ENCODE results near the gene GPHN.
A peak's percentile ranks its signal among the peaks of the same experiment; 100 is the strongest.
"Not testable (repeated sequence)": the region's sequence is repeated elsewhere in the genome, so short reads cannot be mapped to it uniquely, and the experiment has no call there.

Gene GPHN

GRCh38 chr14:66657780-66658179 is 149.8 kb downstream of the GPHN start:
- no peak for DNase-seq (ENCODE audit: low read depth in 2 of 2)

DNA sequence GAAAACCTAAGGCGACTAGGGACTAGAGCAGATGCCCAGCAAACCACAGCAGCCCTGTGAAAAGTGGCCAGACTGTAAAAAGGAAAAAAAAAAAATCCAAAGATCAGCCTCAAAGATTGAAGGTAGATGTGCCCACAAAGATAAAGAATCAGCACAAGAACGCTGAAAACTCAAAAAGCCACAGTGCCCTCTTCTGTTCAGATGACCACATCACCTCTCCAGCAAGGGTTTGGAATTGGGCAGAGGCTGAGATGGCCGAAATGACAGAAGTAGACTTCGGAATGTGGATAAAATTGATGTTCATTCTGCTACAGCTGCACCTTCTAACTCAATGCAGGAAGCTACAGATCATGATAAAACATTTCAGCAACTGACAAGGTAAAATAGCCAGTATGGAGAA is 154.4 kb downstream of the GPHN start:
- DNase-seq (ENCODE audit: low read depth in 2 of 2): no peak

- no peak for DNase-seq (ENCODE audit: low read depth in 2 of 2)
These were observed 169.8 kb downstream of the GPHN start for GRCh38 chr14:66677780-66678179.

- no peak for DNase-seq (ENCODE audit: low read depth in 2 of 2)
These were observed 172.3 kb downstream of the GPHN start for GRCh38 chr14:66680216-66680615.

- DNase-seq (ENCODE audit: low read depth in 2 of 2): no peak
These were observed 188.4 kb downstream of the GPHN start for GRCh38 chr14:66696326-66696725.

GRCh38 chr14:66698503-66698902 is 190.6 kb downstream of the GPHN start:
- DNase-seq (ENCODE audit: low read depth in 2 of 2): no peak

DNA sequence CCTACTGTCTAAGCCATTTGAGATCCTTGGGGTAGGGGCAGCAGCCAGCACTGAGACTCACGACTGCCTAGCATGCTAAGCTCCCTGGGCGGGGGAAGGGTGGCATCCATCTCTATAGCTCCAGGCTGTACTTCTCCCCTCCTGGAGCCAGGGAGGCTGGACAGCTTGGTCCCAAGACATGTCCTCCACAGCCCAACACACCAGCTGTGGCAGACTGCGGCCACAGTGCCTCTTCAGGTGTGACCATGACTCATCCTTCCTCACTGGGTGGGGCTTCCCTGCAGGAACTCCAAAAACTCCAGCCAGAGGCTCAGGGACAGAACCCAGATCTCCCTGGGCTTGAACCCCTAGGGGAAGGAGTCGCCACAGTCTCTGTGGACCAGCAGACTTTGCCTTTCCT is 193.9 kb downstream of the GPHN start:
- DNase-seq (ENCODE audit: low read depth in 2 of 2): no peak

- DNase-seq (ENCODE audit: low read depth in 2 of 2): no peak
These were observed 200.3 kb downstream of the GPHN start for GRCh38 chr14:66708267-66708666.

- no peak for DNase-seq (ENCODE audit: low read depth in 2 of 2)
These were observed 201.3 kb downstream of the GPHN start for GRCh38 chr14:66709291-66709690.

DNA sequence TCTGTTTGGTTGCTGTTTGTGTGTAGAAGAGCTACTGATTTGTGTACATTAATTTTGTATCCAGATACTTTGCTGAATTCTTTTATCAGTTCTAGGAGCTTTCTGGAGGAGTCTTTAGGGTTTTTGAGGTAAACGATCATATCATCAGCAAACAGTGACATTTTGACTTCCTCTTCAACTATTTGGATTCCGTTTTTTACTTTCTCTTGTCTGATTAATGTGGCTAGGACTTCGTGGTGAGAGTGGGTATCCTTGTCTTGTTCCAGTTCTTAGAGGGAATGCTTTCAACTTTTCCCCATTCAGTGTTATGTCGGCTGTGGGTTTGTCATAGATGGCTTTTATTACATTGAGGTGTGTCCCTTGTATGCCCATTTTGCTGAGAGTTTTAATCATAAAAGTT is 206.3 kb downstream of the GPHN start:
- DNase-seq (ENCODE audit: low read depth in 2 of 2): not testable (repeated sequence)

GRCh38 chr14:66715313-66715712 is 207.4 kb downstream of the GPHN start:
- not testable (repeated sequence) for DNase-seq (ENCODE audit: low read depth in 2 of 2)

GRCh38 chr14:66716227-66716626 is 208.3 kb downstream of the GPHN start:
- no peak for DNase-seq (ENCODE audit: low read depth in 2 of 2)

DNA sequence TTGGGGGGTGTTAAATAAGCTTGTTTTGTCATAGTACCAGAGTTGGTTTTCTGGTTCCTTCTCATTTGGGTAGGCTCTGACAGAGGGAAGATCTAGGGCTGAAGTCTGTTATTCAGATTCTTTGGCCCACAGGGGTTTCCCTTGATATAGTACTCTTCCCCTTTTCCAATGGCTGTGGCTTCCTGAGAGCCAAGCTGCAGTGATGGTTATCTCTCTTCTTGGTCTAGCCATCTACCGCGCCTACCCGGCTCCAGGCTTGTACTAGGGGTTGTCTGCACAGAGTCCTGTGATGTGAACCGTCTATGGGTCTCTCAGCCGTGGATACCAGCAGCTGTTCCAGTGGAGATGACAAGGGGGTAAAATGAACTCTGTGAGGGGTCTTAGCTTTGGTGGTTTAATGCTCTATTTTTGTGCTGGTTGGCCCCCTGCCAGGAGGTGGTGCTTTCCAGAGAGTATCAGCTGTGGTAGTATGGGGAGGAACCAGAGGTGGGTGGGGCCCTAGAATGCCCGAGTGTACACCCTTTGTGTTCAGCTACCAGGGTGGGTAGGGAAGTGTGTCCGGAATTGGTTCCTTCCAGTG is 209.7 kb downstream of the GPHN start:
- DNase-seq (ENCODE audit: low read depth in 2 of 2): no peak

DNA sequence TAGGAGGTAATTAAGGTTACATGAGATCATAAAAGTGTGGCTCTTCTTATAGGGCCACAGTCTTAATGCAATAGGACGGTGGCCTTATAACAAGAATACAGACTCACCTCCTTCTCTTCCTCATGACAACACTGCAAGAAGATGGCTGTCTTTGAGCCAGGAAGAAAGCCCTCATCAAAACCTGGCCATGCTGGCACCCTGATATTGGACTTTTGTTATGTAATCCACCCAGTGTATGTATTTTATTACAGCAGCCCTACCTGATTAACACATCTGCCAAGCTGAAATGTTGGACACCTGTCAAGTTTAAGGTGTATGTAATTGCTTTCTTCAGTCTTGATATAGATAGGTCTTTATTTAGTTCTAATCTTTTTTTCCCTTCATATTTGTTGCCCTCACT is 217.0 kb downstream of the GPHN start:
- DNase-seq (ENCODE audit: low read depth in 2 of 2): no peak

DNA sequence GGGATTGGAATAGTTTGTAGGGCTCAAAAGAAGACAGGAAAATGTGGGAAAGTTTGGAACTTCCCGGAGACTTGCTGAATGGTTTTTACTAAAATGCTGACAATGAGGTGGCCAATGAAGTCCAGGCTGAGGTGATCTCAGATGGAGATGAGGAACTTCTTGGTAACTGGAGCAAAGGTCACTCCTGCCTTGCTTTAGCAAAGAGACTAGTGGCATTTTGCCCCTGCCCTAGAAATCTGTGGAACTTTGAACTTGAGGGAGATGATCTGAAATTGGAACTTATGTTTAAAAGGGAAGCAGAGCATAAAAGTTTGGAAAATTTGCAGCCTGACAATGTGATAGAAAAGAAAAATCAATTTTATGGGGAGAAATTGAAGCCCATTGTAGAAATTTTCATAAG is 223.4 kb downstream of the GPHN start:
- not testable (repeated sequence) for DNase-seq (ENCODE audit: low read depth in 2 of 2)

DNA sequence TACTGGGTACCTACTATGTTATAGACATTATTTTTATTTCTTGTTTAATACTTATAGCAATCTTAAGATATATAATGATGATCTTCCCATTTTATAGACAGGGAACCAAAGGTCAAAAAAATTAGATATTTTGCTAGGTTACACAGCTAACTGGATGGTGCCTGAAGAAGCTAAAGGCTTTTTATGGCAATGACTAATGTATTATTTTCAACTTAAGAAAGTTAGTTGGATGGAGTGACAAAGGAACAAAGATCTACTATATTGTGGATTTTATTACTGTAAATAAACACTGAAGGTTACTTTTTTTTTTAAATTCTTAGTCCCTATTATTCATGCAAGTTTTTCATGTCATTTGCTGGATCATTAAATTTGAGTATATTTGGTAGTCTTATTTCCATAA is 227.9 kb downstream of the GPHN start:
- no peak for DNase-seq (ENCODE audit: low read depth in 2 of 2)

GRCh38 chr14:66739826-66740225 is 231.9 kb downstream of the GPHN start:
- DNase-seq (ENCODE audit: low read depth in 2 of 2): no peak

GRCh38 chr14:66745078-66745477 is 237.1 kb downstream of the GPHN start:
- DNase-seq (ENCODE audit: low read depth in 2 of 2): no peak

GRCh38 chr14:66746316-66747006 is 238.5 kb downstream of the GPHN start:
- DNase-seq (ENCODE audit: low read depth in 2 of 2): peak; percentile 2 to 8

GRCh38 chr14:66752109-66752508 is 244.2 kb downstream of the GPHN start:
- DNase-seq (ENCODE audit: low read depth in 2 of 2): no peak

GRCh38 chr14:66758031-66758613 is 250.2 kb downstream of the GPHN start:
- DNase-seq (ENCODE audit: low read depth in 2 of 2): no peak

- no peak for DNase-seq (ENCODE audit: low read depth in 2 of 2)
These were observed 264.2 kb downstream of the GPHN start for GRCh38 chr14:66772146-66772545.

DNA sequence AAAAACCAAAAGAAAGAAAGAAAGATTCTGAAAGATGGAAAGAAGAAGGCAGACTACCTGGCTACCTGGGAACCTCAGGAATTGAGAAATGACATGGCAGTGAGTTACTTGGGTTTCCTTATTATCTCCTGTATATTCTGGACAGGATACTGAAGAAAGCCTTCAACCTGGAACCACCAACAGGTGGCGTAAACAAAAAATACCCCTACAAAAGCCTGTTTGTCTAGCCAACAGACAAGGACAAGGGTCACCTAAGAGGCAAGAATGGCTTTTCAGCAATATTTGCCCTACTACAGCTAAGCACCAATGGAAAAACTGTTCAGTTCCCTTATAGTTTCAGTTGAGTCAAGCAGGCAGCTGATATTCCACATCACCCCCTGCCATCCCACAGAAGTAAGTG is 274.9 kb downstream of the GPHN start:
- DNase-seq (ENCODE audit: low read depth in 2 of 2): no peak

Measured in fibroblast of skin of left quadriceps (primary cell).